ENCODE results near the gene MAP1LC3B.

MAP1LC3B gene

DNA sequence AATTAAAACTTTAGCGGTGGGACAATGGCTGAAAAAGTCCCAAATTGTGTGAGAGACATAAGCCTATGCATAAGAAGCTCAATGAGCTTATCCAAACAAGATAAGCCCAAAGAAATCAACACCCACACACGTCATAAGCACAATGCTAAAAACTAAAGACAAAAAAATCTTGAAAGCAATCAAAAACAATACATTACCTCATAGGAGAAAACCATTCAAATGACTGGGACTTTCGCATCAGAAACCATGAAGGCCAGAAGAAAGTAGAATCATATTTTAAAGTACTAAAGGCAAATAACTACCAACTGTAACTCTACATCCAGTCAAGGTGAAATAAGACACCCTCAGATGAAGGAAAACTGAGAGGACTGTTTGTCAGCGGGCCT is 50.4 kb downstream of the MAP1LC3B start:
- no peak for DNase-seq (ENCODE audit: low read depth)
- H3K4me3 ChIP-seq (ENCODE audit: control insufficient read depth, low read depth, low read length), result no peak overlapping the region
- TF ChIP-seq, protein P1, sequence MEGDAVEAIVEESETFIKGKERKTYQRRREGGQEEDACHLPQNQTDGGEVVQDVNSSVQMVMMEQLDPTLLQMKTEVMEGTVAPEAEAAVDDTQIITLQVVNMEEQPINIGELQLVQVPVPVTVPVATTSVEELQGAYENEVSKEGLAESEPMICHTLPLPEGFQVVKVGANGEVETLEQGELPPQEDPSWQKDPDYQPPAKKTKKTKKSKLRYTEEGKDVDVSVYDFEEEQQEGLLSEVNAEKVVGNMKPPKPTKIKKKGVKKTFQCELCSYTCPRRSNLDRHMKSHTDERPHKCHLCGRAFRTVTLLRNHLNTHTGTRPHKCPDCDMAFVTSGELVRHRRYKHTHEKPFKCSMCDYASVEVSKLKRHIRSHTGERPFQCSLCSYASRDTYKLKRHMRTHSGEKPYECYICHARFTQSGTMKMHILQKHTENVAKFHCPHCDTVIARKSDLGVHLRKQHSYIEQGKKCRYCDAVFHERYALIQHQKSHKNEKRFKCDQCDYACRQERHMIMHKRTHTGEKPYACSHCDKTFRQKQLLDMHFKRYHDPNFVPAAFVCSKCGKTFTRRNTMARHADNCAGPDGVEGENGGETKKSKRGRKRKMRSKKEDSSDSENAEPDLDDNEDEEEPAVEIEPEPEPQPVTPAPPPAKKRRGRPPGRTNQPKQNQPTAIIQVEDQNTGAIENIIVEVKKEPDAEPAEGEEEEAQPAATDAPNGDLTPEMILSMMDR (IDR thresholded peaks at IDR 0.05; ENCODE audit: control insufficient read depth, insufficient read depth, low read depth, low read length, missing control alignments), result no peak

DNA sequence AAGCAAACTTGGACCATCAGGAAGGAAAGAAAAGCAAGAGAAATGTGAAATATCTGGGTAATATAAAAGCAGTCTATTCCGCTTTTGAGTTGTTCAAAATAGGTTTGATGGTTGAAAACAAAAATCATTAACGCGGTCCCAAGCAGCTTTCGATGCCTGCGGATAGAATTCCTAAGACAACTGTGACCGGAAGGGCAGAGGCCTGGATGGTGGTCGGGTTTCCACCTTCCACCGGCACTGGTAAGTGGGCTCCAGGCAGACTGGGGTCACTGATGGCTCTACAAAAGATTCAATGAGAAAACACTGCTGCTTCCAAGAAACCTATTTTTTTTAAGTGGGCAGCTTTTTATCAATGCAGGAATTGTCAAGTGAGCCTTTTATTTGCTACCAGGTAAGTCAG is 50.9 kb downstream of the MAP1LC3B start:
- DNase-seq (ENCODE audit: low read depth), result no peak
- H3K4me3 ChIP-seq (ENCODE audit: control insufficient read depth, low read depth, low read length), result no peak overlapping the region
- TF ChIP-seq, protein P1 (IDR thresholded peaks at IDR 0.05; ENCODE audit: control insufficient read depth, insufficient read depth, low read depth, low read length, missing control alignments), result no peak

DNA sequence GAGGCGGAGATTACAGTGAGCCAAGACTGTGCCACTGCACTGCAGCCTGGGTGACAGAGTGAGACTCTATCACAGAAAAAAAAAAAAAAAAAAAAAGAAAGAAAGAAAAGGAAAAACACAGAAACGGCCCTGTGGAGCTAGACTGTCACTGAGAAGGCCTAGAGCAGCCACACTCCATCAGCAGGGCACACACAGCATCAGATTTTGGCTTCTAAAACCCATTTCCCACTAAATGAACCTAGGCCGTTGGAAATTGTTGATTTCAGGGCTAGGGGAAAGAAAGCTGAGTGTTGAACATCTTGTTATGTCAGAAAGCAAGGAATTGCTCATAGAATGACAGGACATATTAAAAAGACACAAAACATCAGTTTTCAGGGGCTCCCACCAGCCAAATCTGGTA is 51.8 kb downstream of the MAP1LC3B start:
- no peak overlapping the region for H3K4me3 ChIP-seq (ENCODE audit: control insufficient read depth, low read depth, low read length)
- DNase-seq (ENCODE audit: low read depth), result no peak
- TF ChIP-seq, protein P1 (IDR thresholded peaks at IDR 0.05; ENCODE audit: control insufficient read depth, insufficient read depth, low read depth, low read length, missing control alignments), result no peak

DNA sequence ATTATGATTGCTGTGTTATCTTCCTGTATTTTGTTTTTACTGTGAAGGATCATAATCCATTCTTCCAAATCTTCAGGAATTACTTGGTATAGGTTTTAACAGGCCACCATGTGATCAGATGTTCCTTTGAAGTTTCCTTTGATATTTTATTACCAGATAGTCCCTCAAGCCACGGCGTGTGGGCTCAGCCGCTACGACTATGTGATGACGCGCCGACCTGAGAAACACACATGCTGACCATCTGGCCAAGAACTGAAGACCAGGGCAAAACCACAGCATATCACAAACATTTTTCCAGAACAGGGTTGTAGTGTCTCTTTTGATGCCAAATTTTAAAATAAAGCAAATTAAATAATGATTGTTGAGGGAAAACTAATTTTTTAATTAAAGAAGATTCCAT is 53.4 kb downstream of the MAP1LC3B start:
- no peak for DNase-seq (ENCODE audit: low read depth)
- TF ChIP-seq, protein P1 (IDR thresholded peaks at IDR 0.05; ENCODE audit: control insufficient read depth, insufficient read depth, low read depth, low read length, missing control alignments), result no peak
- H3K4me3 ChIP-seq (ENCODE audit: control insufficient read depth, low read depth, low read length), result no peak overlapping the region

DNA sequence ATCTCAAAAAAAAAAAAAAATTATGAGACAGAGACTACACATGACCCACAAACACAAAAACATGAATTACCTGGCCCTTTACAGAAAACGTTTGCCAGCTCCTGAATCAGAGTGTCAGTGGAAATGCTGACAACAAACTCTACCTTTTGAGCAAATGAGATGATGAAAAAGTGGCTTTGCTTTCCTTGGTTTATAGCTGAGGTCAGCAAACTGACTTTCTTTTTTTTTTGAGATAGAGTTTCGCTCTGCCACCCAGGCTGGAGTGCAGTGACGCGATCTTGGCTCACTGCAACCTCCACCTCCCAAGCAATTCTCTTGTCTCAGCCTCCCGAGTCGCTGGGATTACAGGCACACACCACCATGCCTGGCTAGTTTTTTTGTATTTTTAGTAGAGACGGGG is 54.3 kb downstream of the MAP1LC3B start:
- DNase-seq (ENCODE audit: low read depth), result no peak
- H3K4me3 ChIP-seq (ENCODE audit: control insufficient read depth, low read depth, low read length), result no peak overlapping the region
- TF ChIP-seq, protein P1 (IDR thresholded peaks at IDR 0.05; ENCODE audit: control insufficient read depth, insufficient read depth, low read depth, low read length, missing control alignments), result no peak

DNA sequence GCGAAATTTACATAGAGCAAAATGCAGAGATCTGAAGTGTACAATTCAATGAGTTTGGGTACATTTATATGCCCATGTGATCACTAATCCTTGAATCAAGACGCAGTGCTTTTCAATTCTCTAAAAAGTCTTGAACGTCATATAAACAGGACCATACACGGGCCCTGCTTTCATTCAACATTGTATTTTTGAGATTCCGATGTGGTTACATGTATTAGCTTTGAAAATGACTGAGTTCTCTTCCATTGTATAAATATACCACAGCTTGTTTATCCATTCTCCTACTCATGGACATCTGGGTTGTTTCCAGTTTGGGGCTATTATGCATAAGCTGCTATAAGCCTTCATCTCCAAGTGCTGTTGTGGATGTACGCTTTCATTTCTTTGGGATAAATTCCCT is 55.2 kb downstream of the MAP1LC3B start:
- TF ChIP-seq, protein P1 (IDR thresholded peaks at IDR 0.05; ENCODE audit: control insufficient read depth, insufficient read depth, low read depth, low read length, missing control alignments), result no peak
- no peak overlapping the region for H3K4me3 ChIP-seq (ENCODE audit: control insufficient read depth, low read depth, low read length)
- no peak for DNase-seq (ENCODE audit: low read depth)

DNA sequence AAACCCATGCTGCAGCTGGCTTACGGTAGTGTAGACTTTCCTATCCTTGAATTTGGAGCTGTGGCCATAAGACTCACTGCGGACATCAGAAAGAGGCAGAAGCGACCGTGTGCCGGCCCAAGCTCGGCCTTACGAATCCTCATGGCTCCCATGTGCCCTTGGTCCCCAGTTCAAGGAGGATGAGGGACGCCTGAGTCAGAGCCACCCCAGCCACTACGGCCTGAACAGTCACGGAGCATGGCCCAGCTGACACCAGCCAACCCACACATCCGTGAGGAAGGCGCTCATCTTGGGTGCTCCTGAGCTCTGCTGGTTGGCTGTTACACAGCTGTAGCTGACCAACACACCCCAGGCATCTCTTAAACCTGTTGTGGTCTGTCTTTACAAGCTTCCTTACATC is 56.7 kb downstream of the MAP1LC3B start:
- no peak overlapping the region for H3K4me3 ChIP-seq (ENCODE audit: control insufficient read depth, low read depth, low read length)
- TF ChIP-seq, protein P1 (IDR thresholded peaks at IDR 0.05; ENCODE audit: control insufficient read depth, insufficient read depth, low read depth, low read length, missing control alignments), result no peak
- no peak for DNase-seq (ENCODE audit: low read depth)

Data from AG09309 (cell line).